Fibroblast of peridontal ligament (primary cell): Measurements from ENCODE around the gene CRELD2.
A peak's percentile ranks its signal among the peaks of the same experiment; 100 is the strongest.

Experiments
- DNase-seq: peaks from one replicate; pipeline ENCODE4 v3.0.0-alpha.2; 2010; ENCODE audit errors: extremely low read depth

Gene CRELD2

GRCh38 chr22:49929994-49930575 is 11.7 kb downstream of the CRELD2 start:
- DNase-seq = no peak

DNA sequence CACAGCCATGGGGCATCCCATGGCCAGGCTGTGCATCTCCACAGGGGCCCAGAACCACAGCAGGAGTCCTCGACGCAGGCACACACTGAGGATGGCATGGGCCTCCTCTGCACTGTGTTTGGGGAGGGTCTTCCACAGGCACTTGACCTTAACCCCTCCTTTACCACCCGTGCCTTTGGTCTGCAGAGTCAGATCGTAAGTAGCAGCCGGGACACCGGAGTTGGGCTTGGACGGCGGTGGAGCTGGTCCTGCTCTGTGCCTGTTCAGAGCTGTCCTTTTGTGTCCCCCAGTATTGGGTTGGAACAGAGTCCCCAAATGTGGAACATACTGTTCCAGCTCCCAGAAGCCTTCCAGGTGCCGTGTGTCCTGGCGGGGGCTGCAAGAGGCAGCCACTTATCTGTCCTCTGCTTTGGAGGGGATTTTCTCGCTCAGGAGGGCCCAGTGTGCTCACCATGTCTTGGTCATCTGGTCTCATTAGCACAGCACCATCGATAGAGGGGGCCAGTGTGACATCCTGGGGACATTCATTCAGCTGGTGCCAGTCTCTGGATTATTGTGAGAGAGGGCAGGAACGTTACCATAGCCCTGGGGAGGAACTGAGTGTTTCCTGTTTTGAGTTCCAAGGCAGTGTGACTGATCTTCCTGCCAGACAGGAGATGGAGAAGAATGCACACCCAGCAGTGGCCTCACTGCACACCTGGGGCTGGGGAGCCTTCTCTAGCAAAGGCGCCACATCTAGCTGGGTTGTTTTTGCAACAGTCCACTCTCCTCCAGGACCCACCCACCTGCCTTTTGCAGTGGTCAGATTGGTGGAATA is 12.4 kb downstream of the CRELD2 start:
- DNase-seq = peak; percentile 47

GRCh38 chr22:49933236-49934159 is 15.1 kb downstream of the CRELD2 start:
- no peak for DNase-seq

- no peak for DNase-seq
These were observed 15.9 kb downstream of the CRELD2 start for GRCh38 chr22:49934160-49934890.

GRCh38 chr22:49934891-49935557 is 16.6 kb downstream of the CRELD2 start:
- DNase-seq = peak; percentile 23

DNA sequence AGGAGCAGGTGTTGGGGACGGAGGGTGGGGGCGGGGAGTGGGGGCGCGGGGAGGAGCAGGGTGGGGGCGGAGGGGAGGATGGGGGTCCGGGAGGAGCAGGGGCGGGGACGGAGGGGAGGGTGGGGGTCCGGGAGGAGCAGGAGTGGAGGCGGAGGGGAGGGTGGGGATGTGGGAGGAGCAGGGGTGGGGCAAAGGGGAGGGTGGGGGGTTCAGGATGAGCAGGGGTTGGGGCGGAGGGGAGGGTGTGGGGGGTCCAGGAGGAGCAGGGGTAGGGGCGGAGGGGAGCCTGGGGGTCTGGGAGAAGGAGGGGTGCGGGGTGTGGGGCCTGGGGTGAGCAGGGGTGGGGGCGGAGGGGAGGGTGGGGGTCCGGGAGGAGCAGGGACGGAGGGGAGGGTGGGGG is 17.1 kb downstream of the CRELD2 start:
- no peak for DNase-seq

- DNase-seq = peak; percentile 57
These were observed 17.9 kb downstream of the CRELD2 start for GRCh38 chr22:49936018-49936972.

- DNase-seq = no peak
These were observed 18.7 kb downstream of the CRELD2 start for GRCh38 chr22:49936973-49937757.

DNA sequence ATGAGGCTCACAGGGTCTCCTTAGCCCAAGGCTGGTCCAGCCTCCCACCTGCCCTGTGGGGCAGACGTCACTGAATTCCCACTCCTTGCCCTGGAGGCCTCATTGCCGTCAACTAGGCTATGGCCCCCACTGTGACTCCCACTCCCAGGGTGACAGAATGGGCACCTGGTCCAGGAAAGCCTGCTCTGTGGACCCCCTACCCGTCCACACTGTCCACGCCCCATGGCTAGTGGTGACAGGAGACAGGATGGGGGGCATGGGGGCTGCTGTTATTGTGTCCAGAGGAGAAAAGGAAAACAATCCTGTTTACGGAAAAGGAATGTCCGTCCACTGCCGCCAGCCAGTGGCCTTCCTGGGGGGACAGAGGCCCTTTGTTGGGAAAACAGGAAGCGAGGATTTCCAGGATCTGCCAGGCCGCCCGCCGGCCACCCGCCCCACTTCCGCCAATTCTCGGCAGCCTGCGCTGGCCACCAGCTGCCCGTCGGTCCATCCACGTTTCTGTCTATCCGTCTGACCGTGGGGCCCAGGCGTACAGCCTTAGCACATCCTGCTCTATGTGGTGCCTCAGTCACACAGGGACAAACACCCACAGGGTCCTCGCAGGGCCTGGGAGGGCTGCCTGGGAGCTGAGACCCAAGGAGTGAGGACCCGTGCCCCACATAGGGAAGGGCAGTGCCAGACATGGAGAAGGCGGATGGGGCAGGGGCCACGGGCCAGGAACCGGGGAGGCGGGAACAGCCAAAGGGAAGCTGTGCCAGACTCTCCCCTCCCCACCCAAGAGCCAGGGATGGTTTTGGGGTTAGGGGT is 19.5 kb downstream of the CRELD2 start:
- no peak for DNase-seq

- DNase-seq = no peak
These were observed 20.2 kb downstream of the CRELD2 start for GRCh38 chr22:49938565-49939136.

- DNase-seq = no peak
These were observed 23.3 kb downstream of the CRELD2 start for GRCh38 chr22:49941507-49942316.

- DNase-seq = no peak
These were observed 24.4 kb downstream of the CRELD2 start for GRCh38 chr22:49942565-49943404.

GRCh38 chr22:49943405-49943765 is 25.0 kb downstream of the CRELD2 start:
- DNase-seq = no peak

DNA sequence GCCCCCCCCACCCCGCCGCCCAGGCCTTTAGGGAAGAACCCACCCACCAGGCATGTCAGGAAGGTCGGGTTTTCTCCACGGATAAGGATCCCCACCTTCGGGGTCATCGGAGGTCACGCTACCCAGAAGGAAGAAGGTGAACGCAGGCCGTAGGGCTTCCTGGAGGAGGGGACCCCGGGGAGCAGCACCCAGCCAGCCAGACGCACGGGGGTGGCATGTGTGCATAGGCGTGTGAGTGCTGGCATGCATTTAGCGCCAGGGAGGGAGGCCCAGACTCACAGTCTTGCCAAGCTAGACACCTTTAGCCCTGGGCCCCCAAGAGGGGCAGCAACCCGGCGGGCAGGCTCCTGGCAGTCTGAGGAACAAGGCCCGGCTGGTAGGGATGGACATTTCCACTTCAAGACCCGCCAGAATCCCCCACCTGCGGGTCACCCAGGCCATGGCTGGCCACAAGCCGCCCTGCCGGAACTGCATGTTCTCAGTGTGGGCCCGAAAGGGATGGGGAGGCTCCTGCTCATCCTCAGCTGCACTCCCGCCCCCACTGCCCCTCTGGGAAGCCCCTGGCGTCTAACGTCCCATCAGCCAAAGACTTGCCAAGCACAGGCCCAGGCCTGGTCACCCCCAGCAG is 25.5 kb downstream of the CRELD2 start:
- no peak for DNase-seq

- no peak for DNase-seq
These were observed 26.0 kb downstream of the CRELD2 start for GRCh38 chr22:49944399-49944891.
